DMS79 treated with DMSO at 0.1 percent for 48 hours (cell line): ENCODE data around the gene MT1M.

ENCODE experiments used
- DNase-seq: peaks from one replicate; lab custom pipeline; 2025; lab: John Stamatoyannopoulos, UW

MT1M gene

DNA sequence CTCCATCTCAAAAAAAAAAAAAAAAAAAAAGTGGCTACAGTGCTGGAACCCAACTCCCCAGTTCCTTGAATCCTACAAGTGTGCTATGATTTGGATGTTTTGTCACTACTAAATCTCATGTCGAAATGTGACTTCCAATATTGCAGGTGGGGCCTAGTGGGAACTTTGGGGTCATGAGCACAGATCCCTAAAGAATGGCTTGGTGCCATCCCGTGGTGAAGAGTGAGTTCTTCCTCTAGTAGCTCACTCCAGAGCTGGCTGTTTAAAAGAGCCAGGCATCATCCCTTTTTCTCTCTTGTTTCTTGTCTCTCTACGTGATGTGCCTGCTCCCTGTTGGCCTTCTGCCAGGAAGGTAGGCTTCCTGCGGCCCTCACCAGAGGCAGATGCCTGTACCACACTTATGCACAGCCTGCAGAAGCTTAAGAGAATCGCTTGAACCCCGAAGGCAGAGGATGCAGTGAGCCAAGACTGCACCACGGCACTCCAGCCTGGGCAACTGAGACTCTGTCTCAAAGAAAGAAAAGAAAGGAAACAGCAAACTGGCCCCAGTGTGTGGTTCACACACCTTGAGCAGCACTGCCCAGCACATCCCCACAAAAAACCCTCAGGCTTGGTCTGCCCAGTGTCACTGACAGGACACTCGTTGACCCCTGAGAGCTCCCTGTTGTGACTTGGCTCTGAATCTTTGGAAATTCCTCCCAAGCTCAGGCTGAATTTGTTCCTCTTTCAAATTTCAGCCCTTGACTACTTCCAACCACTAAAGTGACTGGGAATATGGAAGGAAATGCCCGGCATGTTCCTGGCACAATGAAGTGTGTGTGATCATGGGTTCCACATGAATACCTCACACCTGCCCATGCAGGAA, 3.7 kb upstream of the MT1M start:
- no peak for DNase-seq

DNA sequence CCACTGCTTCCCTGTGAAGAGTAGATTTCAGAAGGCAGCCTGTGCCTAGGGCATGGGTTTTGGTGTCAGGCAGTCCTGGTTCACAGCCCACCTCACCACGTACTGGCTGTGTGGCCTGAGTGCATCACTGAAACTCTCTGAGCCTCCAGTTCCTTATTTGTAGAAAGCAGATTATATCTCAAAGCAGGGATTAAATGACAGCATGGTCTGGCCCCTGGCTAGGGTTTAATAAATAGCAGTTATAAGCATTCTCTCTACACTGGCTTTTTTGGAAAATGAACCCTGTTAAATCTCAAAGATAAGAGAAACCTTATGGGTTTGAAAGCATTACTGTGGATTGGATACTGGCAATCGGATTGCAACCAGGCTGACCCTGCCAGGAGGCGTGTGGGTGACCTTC, 2.9 kb upstream of the MT1M start:
- no peak for DNase-seq

DNA sequence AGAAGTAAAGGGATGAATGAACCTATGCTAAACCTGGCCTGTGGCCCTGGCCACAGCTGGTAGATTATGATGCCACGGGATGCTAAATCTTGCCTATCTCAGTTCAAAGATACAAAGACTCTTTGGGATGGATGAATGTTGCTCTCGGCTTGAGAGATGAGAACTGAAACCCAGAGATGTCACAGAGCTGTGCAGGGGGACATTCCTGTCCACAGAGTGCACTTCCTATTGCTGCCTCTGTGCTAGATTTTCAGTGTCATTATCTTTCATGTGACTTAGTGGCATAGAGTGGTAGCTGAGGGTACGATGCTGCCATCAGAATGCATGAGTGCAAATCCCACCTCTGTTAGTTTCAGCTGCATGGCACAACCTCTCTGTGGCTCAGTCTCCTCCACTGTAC, 2.3 kb upstream of the MT1M start:
- no peak for DNase-seq

DNA sequence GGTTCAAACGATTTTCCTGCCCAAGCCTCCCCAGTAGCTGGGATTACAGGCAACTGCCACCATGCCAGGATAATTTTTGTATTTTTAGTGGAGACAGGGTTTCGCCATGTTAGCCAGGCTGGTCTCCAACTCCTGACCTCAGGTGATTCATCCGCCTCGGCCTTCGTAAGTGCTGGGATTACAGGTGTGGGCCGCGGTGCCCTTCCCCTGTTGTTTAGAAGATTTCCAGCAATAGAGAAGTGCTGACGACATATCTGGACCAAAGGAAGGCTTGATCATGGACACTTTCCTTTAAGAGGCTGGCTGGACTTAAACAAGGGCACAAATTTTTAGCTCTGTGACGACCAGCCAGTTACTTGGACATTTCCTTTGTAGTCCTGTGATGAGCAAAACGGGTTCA, 1.3 kb upstream of the MT1M start:
- DNase-seq: no peak

DNA sequence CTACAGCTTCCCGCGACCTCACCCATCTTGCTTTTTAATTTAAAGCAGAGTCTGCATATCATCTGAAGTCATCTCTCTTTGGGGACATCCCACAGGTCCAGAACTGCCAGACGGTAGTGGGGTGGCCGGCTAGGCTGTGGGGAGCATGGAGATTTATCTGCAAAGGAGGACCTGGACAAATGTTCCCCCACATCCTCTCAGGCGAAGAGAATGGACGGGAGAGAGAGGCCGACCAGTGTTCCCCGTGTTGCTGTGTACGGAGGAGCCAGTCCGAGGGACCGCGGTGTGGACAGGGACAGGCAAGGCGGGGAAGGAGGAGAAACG, 665 bp upstream of the MT1M start:
- DNase-seq: no peak

DNA sequence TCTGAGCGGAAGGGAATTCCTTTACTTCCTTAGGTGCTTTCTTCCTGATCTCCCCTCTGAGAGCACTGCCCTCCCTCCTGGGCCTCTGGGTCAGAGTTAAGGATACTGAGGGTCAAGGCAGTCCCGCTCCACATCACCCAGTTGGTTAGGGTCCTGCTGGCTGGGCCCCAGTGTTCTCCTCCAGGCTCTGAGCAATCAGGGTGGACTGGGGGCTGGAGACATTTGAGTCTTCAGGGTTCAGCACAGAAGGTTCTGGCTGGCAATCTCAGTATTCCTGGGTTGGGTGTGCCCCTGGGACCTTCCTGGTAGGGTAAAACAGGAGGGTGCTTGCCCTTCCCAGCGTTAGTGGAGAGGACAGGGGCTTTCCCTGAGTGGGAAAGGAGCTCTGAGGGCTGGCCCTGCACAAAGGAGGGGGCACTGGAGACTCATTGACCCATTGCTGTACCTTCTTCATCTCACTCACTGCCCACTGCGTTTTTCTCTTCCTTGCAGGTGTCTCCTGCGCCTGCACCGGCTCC, 448 bp downstream of the MT1M start:
- DNase-seq: no peak

DNA sequence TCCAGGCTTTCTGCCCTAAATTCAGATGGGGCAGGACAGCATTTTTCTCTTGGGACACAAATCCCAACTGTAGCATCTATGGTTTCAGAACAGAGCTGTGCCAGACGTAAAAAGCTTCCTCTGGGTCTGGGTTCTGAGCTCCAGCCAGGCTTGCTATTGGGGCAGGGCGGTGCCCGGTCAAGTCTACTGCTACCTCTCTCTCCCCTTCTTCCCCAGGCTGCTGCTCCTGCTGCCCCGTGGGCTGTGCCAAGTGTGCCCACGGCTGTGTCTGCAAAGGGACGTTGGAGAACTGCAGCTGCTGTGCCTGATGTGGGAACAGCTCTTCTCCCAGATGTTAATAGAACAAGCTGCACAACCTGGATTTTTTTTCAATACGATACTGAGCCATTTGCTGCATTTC, 1.1 kb downstream of the MT1M start:
- no peak for DNase-seq

DNA sequence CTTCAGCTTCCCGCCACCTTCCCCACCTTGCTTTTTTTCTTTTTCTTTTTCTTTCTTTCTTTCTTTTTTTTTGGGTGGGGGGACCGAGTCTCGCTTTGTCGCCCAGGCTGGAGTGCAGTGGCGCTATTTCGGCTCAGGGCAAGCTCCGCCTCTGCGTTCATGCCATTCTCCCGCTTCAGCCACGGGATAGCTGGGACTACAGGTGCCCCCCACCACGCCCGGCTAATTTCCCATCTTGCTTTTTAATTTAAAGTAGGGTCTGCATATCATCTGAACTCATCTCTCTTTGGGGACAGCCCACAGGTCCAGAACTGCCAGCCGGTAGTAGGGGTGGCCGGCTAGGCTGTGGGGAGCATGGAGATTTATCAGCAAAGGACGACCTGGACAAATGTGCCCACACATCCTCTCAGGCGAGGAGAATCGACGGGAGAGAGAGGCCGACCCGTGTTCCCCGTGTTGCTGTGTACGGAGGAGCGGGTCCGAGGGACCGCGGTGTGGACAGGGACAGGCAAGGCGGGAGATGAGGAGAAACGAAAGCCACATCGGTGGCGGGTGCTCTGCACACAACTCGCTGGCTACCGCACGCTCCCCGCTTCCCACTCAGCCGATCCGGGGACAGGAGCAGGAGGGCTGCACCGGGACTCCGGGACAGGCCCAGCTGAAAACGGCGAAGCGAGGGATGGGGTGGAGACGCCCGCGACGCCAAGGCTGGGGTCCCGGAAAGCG, 2.4 kb downstream of the MT1M start:
- DNase-seq: no peak

DNA sequence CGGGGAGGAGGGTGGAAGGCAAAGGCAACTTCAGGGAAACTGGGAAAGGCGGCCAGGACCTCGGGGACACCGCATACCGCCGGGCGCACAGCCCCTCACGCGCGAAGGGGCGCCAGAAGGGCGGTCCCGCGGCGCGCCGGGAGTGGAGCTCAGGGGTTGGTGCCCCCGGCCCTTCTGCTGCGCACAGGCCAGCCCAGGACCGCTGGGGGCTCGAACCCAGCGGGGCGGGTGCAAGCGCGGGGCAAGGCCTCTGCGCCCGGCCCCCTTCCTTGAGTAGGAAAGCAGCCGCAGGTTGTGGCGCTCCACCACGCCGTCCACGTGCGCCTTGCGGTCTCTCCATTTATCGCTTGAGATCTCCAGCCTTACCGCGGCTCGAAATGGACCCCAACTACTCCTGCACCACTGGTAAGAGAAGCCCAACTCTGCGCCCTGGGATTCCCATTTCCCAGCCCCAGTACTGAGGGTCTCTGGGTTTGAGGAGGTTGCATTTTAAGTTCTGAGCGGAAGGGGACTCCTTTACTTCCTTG, 3.0 kb downstream of the MT1M start:
- DNase-seq: no peak

DNA sequence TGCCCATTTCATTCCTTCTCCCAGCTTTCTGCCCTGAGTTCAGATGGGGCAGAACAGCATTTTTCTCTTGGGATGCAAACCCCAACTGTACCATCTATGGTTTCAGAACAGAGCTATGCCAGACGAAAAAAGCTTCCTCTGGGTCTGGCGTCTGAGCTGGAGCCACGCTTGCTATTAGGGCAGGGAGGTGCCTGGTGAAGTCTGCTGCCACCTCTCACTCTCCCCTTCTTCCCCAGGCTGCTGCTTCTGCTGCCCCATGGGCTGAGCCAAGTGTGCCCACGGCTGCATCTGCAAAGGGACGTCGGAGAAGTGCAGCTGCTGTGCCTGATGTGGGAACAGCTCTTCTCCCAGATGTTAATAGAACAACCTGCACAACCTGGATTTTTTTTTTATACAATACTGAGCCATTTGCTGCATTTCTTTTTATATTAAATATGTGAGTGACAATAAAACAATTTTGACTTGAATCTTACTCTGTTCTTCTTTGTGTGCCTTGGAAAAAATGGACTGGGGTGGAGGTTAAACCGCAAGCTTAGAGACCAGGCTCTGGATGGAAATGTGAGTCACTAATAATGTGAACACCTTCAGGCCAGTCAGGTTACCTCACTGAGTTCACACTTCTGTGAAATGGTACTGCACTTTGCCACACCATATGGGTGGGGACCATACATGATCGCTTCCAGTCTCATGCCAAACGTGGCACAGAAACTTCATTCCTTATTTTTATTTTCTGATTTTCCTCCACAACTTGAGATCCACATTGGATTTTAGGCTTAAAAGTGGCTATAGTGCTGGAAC, 4.4 kb downstream of the MT1M start:
- DNase-seq: no peak

DNA sequence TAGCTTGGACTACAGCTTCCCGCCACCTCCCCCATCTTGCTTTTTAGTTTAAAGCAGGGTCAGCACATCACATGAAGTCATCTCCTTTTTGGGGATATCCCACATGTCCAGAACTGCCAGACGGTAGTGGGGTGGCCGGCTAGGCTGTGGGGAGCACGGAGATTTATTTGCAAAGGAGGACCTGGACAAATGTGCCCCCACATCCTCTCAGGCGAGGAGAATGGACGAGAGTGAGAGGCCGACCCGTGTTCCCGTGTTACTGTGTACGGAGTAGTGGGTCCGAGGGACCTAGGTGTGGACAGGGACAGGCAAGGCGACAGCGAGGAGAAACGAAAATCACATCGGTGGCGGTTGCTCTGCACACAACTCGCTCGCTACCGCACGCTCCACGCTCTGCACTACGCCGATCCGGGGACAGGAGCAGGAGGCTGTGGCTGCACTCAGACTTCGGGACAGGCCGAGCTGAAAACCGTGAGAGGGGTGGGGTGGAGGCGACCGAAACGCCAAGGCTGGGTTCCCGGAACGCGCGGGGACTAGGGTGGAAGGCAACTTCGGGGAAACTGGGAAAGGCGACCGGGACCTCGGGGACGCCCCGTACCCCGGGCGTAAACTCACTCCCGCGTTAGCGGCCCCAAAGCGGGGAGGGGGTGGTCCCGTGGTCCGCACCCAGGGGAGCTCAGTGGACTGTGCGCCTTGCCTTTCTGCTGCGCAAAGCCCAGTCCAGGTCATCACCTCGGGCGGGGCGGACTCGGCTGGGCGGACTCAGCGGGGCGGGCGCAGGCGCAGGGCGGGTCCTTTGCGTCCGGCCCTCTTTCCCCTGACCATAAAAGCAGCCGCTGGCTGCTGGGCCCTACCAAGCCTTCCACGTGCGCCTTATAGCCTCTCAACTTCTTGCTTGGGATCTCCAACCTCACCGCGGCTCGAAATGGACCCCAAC, 5.6 kb downstream of the MT1M start, which contains the start of gene MT1A:
Gene MT1A (plus strand): TSS at position 853 of the 937 bp plus-strand sequence. CDS start 73 bp downstream, at position 926.
- peak; percentile 11 for DNase-seq

DNA sequence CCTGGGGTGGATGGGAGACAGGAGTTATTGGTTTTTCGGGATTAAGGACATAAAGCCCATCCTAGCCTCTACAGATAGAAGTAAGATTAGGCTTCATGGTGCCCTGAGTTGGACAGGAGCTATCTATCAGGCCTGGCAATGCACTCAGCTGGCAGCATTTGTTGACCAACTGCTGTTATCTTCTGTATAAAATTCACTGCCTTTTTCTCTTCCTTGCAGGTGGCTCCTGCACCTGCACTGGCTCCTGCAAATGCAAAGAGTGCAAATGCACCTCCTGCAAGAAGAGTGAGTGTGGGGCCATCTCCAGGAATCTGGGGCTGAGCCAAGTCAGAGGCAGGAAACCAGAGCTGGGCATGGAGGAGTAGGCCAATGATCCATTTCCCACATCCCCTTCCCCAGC, 6.6 kb downstream of the MT1M start:
- DNase-seq: no peak

DNA sequence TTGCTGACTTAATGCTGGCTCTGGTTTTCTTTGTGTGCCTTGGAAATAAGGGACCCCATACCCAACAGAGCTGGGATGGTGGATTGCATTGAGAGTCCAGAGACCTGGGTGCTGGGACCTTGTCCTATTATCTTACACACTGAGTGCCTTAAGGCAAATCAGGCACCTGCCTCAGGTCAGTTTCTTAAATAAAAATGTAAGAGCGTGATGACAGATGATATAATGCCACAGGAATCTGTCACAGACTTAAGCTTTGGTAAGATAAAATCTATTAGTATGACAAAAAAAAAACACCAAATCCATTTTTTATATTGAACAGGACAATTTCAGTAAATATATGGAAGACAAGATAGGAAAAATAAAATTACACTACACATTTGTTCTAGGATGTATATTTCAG, 7.6 kb downstream of the MT1M start:
- no peak for DNase-seq

DNA sequence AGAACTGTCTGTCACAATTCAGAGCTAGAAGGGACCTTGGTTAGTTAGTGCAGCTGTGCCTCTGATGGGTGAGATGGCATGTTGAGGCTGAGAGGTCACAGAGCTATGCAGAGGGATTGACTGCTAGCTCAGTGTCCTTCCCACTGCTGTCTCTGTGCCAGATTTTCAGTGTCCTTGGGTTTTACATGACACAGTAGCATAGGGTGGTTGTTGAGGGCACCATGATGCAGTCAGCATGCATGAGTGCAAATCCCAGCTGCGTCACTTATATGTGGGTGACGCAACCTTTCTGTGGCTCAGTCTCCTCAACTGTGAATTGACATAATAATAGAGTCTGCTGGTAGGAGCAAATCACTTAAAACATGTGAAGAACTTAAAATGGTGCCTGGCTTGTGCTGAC, 8.7 kb downstream of the MT1M start:
- DNase-seq: no peak

DNA sequence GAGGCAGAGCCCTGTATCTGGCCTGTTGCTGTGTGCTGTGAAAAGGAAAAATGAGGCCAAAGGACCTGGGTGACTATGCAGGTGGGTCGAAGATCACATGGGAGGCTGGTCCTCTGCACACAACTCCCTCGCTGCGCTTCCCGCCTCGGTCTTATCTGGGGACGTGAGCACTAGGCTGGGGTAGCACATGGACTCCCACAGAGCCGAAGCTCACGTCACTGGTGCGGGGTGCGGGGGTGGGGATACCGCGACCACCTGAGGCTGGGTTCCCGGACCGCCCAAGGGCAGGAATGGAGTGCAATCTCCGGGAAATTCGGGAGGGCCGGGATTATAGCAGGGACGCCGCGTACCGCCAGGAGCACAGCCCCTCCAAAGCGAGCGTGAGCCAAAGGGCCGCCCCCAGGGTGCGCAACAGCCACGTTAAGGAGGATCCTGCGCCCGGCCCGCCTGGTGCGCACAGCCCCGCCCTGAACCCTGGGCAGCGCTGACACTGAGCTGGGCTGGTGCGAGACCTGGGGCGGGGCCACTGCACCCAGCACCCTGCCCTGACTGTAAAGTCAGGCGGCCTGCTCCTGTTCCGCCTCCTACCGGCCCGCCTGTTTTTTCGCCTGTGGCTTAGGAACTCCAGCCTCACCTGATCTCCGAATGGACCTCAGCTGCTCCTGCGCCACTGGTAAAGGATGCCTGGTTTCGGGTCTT, 10.8 kb downstream of the MT1M start:
- DNase-seq: no peak

DNA sequence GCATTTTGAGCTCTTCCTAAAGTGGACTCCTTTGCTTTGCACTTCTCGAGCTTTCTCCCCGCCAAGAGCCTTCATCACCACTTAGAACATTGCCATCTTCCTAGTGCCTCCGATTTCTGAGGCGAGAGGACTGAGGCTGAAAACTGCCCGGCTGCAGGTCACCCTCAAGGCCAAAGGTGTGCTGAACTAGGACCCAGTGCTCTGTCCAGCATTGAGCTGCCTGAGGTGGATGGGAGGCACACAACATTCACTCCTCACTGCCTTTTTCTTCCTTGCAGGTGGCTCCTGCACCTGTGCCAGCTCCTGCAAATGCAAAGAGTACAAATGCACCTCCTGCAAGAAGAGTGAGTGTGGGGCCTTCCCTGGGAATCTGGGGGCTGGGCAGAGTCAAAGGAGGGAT, 11.4 kb downstream of the MT1M start:
- no peak for DNase-seq

DNA sequence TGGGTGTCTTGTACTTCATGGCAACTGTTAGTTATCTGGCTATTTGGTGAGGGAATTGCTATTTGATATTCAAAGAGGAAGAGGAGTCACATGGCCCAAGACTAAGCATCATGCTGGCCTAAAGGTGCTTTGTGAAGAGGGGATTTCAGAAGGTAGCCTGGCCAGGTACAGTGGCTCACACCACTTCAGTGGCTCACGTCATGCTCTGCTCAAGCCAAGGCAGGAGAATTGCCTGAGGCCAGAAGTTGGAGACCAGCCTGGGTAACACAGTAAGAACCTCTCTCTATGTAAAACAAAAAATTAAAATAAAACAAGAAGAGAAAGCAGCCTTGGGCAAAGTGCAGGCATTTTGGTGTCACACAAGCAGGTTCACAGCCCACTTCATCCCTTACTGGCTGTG, 12.9 kb downstream of the MT1M start:
- no peak for DNase-seq

DNA sequence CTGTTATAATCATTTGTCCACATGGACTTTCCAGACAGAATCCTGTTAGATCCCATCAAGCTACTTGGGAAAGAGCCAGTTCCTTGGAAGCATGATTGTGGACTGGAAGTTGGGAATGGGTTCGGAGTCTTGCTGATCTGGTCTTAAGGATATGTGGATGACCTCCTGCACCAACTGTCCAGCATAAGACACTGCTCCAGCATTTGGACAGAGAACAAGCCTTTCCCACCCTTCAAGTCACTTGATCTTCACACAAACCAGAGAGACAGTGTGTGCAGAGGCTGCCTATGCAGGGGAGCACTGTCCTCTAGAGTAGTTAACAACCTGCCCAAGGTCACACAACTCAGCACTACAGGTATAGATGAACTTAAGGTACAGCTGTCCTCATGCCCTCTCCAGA, 13.4 kb downstream of the MT1M start:
- no peak for DNase-seq

DNA sequence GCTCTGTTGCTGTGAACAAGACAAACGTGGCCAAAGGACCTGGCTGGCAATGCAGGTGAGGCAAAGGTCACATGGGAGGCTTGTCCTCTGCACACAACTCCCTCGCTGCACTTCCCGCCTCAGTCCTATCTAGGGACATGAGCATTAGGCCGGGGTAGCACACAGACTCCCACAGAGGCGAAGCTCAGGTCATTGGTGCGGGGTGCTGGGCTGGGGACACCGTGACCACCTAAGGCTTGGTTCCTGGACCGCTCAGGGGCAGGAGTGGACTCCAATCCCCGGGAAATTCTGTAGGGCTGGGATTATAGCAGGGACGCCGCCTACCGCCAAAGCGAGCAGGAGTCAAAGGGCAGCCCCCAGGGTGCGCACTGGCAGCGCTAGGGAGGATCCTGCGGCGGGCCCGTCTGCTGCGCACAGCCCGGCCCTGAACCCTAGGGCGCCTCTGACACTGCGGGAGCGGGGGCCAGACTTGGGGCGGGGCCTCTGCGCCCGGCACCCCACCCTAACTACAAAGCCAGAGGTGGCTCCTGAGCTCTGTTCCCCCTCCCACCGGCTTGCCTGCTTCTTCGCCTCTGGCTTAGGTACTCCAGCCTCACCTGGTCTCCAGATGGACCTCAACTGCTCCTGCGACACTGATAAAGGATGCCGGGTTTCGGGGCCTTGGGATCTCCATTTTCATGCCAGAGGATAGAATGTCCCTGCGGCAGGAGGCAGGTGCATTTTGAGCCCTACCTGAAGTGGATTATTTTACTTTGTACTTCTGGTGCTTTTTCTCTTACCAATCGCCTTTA, 15.4 kb downstream of the MT1M start:
- DNase-seq: no peak

DNA sequence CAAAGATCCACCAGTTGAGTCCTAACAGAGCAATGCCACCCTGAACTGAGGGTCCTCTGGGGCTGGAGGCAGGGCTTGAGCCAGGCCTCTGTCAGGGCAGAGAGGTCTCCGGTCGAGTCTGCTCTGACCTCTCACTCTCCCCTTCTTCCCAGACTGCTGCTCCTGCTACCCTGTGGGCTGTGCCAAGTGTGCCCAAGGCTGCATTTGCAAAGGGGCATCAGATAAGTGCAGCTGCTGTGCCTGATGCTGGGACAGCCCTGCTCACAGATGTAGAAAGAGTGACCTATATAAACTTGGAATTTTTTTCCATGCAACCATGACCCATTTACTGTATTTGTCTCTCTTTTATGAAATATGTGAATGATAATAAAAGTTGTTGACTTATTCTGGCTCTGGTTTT, 16.8 kb downstream of the MT1M start:
- DNase-seq: no peak
